ENCODE results near the gene LAIR1. TPM values are rescaled to one million over a fixed set of nuclear protein-coding genes. Genes with fewer than 3 reads are reported as not detected.

The LAIR1 gene
- total RNA-seq, 1 experiment from 2014 or later, result not detected

DNA sequence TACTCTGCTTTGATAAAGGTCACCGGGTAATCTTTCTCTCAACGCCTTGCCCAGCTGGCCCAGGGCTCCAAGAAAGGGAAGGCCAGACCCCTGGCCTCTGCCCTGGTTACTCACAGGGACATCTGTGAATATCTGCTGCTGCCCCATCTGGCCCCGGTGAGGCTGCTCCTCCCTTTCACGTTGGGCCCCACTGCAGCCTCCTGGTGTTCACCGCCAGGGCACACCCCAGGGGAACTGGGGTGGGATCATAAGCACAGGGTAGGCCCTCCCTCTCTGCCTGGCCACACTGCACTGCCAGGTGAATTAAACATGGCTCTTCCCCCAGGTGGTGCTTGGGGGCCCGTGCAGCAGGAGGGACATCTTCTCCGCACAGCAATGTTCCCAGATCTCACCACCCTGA, 12.7 kb downstream of the LAIR1 start:
- no peak overlapping the region for H3K4me3 ChIP-seq (ENCODE audit: low read depth, low read length)
- intact Hi-C loops (cut with micrococcal nuclease; ENCODE audit: unreplicated experiment), result no loop called here
- peaks cover 39% of the 10 kb centered on the region for H3K27me3 Mint-ChIP-seq (ENCODE audit: insufficient read depth, unreplicated experiment)
- no peak for DNase-seq
- peaks cover 12% of the 10 kb centered on the region for H3K9me3 Mint-ChIP-seq (ENCODE audit: unreplicated experiment)
- H3K27me3 ChIP-seq (replicated peaks; ENCODE audit: control insufficient read depth, insufficient read depth, low read length), result no peaks in the 10 kb centered on the region
- no peak overlapping the region for H3K4me3 Mint-ChIP-seq (ENCODE audit: unreplicated experiment)
- H3K9me3 ChIP-seq, result no peaks in the 10 kb centered on the region
- ChIA-PET POLR2A (no interaction called here), CTCF (no interaction called here)
- H3K4me1 ChIP-seq, result no peaks in the 10 kb centered on the region
- TF ChIP-seq, protein P1, sequence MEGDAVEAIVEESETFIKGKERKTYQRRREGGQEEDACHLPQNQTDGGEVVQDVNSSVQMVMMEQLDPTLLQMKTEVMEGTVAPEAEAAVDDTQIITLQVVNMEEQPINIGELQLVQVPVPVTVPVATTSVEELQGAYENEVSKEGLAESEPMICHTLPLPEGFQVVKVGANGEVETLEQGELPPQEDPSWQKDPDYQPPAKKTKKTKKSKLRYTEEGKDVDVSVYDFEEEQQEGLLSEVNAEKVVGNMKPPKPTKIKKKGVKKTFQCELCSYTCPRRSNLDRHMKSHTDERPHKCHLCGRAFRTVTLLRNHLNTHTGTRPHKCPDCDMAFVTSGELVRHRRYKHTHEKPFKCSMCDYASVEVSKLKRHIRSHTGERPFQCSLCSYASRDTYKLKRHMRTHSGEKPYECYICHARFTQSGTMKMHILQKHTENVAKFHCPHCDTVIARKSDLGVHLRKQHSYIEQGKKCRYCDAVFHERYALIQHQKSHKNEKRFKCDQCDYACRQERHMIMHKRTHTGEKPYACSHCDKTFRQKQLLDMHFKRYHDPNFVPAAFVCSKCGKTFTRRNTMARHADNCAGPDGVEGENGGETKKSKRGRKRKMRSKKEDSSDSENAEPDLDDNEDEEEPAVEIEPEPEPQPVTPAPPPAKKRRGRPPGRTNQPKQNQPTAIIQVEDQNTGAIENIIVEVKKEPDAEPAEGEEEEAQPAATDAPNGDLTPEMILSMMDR (IDR thresholded peaks at IDR 0.05; ENCODE audit: insufficient read depth in 1 of 2, low read depth in 1 of 2, low read length in 1 of 2, severe bottlenecking in 1 of 2, unreplicated experiment in 1 of 2), result no peak
- no peaks in the 10 kb centered on the region for H3K36me3 Mint-ChIP-seq (ENCODE audit: insufficient read depth, unreplicated experiment)
- H3K36me3 ChIP-seq (ENCODE audit: control insufficient read depth, insufficient read depth, low read length), result no peaks in the 10 kb centered on the region
- BruUV-seq (replicated peaks), result no TSS peak
- no peaks in the 10 kb centered on the region for H3K4me1 Mint-ChIP-seq (ENCODE audit: low read depth, unreplicated experiment)
- H3K27ac Mint-ChIP-seq (ENCODE audit: unreplicated experiment), result no peak overlapping the region

DNA sequence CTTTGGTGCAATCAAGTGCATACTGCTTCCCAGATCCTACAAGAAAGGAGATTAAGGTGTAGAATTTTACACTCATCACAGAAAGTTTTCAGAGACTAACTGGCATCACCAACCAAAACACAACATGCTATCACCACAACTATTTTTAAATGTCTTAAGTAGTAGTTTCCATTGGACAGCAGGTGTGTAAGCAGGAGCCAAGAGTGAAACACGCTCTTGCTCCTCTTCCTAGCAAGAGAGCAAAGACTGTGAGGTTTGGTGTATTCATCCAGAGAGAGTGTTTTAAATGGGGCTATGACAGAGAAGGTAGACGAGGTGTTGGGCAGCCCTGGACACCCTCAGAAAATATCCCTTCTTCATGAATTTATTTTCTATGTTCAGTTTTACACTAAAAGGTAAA, 13.3 kb downstream of the LAIR1 start:
- BruUV-seq (replicated peaks), result no TSS peak
- Mint-ChIP-seq H3K27me3 (ENCODE audit: insufficient read depth, unreplicated experiment) (peaks cover 39% of the 10 kb centered on the region), H3K27ac (ENCODE audit: unreplicated experiment) (no peak overlapping the region), H3K9me3 (ENCODE audit: unreplicated experiment) (peaks cover 12% of the 10 kb centered on the region), H3K36me3 (ENCODE audit: insufficient read depth, unreplicated experiment) (no peaks in the 10 kb centered on the region), H3K4me1 (ENCODE audit: low read depth, unreplicated experiment) (no peaks in the 10 kb centered on the region), H3K4me3 (ENCODE audit: unreplicated experiment) (no peak overlapping the region)
- TF ChIP-seq, protein P1 (IDR thresholded peaks at IDR 0.05; ENCODE audit: insufficient read depth in 1 of 2, low read depth in 1 of 2, low read length in 1 of 2, severe bottlenecking in 1 of 2, unreplicated experiment in 1 of 2), result no peak
- Histone ChIP-seq H3K27me3 (replicated peaks; ENCODE audit: control insufficient read depth, insufficient read depth, low read length) (no peaks in the 10 kb centered on the region), H3K36me3 (ENCODE audit: control insufficient read depth, insufficient read depth, low read length) (no peaks in the 10 kb centered on the region), H3K4me1 (no peaks in the 10 kb centered on the region), H3K9me3 (no peaks in the 10 kb centered on the region), H3K4me3 (ENCODE audit: low read depth, low read length) (no peak overlapping the region)
- ChIA-PET CTCF (no interaction called here), POLR2A (no interaction called here)
- intact Hi-C loops (cut with micrococcal nuclease; ENCODE audit: unreplicated experiment), result no loop called here
- DNase-seq, result no peak

DNA sequence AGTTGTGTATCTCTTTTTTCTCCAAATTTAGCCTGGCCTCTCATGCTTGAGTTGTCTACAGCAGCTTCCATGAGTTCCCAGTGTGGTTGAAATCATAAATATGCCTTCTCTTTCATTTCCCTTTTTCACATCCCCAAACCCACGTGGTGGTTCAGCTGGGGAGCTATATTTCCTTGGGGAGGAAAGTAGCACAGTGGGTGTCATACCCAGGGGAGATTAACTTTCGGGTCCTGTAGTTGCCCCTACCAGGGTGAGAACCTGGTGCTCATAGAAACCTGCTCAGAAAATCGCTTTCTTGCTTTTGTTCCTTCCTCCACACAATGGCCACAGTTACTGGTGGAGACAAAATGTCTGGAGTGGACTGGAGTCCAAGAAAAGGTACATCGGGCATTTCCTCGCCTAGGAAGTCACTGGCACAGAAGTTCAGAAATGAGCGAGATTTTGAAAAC, 18.8 kb downstream of the LAIR1 start:
- Mint-ChIP-seq H3K36me3 (ENCODE audit: insufficient read depth, unreplicated experiment) (no peaks in the 10 kb centered on the region), H3K4me1 (ENCODE audit: low read depth, unreplicated experiment) (no peaks in the 10 kb centered on the region), H3K27me3 (ENCODE audit: insufficient read depth, unreplicated experiment) (peaks cover 29% of the 10 kb centered on the region), H3K4me3 (ENCODE audit: unreplicated experiment) (no peak overlapping the region), H3K27ac (ENCODE audit: unreplicated experiment) (no peak overlapping the region), H3K9me3 (ENCODE audit: unreplicated experiment) (peaks cover 12% of the 10 kb centered on the region)
- H3K36me3 ChIP-seq (ENCODE audit: control insufficient read depth, insufficient read depth, low read length), result no peaks in the 10 kb centered on the region
- BruUV-seq (replicated peaks), result no TSS peak
- H3K9me3 ChIP-seq, result no peaks in the 10 kb centered on the region
- H3K27me3 ChIP-seq (replicated peaks; ENCODE audit: control insufficient read depth, insufficient read depth, low read length), result no peaks in the 10 kb centered on the region
- CTCF ChIA-PET, result no interaction called here
- DNase-seq, result no peak
- no peak overlapping the region for H3K4me3 ChIP-seq (ENCODE audit: low read depth, low read length)
- POLR2A ChIA-PET, result no interaction called here
- TF ChIP-seq, protein P1 (IDR thresholded peaks at IDR 0.05; ENCODE audit: insufficient read depth in 1 of 2, low read depth in 1 of 2, low read length in 1 of 2, severe bottlenecking in 1 of 2, unreplicated experiment in 1 of 2), result no peak
- H3K4me1 ChIP-seq, result no peaks in the 10 kb centered on the region
- intact Hi-C loops (cut with micrococcal nuclease; ENCODE audit: unreplicated experiment), result no loop called here
